ENCODE data around the gene PCDHA7.

GRCh38 chr5:140800816-140801493 is 33.1 kb upstream of the PCDHA7 start, which contains the start of gene PCDHA3:
- no peak for TF ChIP-seq CTCF (conservative IDR thresholded peaks at IDR 0.05)
- TF ChIP-seq EZH2 (IDR thresholded peaks at IDR 0.05; ENCODE audit: low read depth), result no peak

Measured in PC-9 (cell line).